Measurements from ENCODE around the gene PIP5K1B.

The PIP5K1B gene

DNA sequence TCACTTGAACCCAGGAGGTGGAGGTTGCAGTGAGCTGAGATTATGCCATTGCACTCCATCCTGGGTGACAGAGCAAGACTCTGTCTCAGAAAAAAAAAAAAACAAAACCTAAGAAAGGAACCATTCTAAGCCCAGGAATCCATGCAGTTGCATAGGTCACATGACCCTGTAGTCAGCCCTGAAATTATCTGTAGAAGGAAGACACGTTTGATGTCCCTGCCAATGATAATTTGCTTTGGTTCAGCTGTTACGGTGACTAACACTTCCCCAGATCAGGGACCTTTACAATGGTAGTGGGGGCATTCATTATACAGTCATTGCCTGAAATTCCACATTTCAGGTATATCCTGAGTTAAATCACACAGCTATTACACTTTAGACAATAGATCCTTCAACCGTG lies 258.4 kb downstream of the PIP5K1B start:
- no peak overlapping the region for H3K9ac ChIP-seq (ENCODE audit: low read length)
- H3F3A ChIP-seq (ENCODE audit: insufficient read depth, low read length): no peaks in the 10 kb centered on the region
- H3K36me3 ChIP-seq (replicated peaks; ENCODE audit: insufficient read depth, low read length): no peaks in the 10 kb centered on the region
- no peak overlapping the region for H3K4me3 ChIP-seq (ENCODE audit: low read length)
- no peak overlapping the region for H2AFZ ChIP-seq (ENCODE audit: low read length)
- TF ChIP-seq, protein P1, sequence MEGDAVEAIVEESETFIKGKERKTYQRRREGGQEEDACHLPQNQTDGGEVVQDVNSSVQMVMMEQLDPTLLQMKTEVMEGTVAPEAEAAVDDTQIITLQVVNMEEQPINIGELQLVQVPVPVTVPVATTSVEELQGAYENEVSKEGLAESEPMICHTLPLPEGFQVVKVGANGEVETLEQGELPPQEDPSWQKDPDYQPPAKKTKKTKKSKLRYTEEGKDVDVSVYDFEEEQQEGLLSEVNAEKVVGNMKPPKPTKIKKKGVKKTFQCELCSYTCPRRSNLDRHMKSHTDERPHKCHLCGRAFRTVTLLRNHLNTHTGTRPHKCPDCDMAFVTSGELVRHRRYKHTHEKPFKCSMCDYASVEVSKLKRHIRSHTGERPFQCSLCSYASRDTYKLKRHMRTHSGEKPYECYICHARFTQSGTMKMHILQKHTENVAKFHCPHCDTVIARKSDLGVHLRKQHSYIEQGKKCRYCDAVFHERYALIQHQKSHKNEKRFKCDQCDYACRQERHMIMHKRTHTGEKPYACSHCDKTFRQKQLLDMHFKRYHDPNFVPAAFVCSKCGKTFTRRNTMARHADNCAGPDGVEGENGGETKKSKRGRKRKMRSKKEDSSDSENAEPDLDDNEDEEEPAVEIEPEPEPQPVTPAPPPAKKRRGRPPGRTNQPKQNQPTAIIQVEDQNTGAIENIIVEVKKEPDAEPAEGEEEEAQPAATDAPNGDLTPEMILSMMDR (IDR thresholded peaks at IDR 0.05; ENCODE audit: low read length): no peak
- TF ChIP-seq EZH2 (optimal IDR thresholded peaks at IDR 0.05; ENCODE audit: low read depth, low read length) (no peak), EZH2phosphoT487 (IDR thresholded peaks at IDR 0.05; ENCODE audit: low read length) (no peak)
- no peaks in the 10 kb centered on the region for H3K27me3 ChIP-seq (replicated peaks; ENCODE audit: insufficient read depth, low read length)
- H3K4me1 ChIP-seq (ENCODE audit: low read length): no peaks in the 10 kb centered on the region
- no peaks in the 10 kb centered on the region for H3K79me2 ChIP-seq (ENCODE audit: low read length)
- DNase-seq: no peak
- H3K4me2 ChIP-seq (ENCODE audit: low read depth, low read length): no peak overlapping the region
- no peaks in the 10 kb centered on the region for H3K9me2 ChIP-seq (replicated peaks; ENCODE audit: insufficient read depth, low read length)
- H4K20me1 ChIP-seq (ENCODE audit: insufficient read depth, low read length): no peaks in the 10 kb centered on the region
- no peaks in the 10 kb centered on the region for H3K9me3 ChIP-seq (replicated peaks; ENCODE audit: insufficient read depth, low read length)
- no peak overlapping the region for H3K27ac ChIP-seq (ENCODE audit: low read length)

GRCh38 chr9:68964102-68964541 lies 259.1 kb downstream of the PIP5K1B start:
- DNase-seq: no peak
- H3K9ac ChIP-seq (ENCODE audit: low read length): no peak overlapping the region
- H3K27me3 ChIP-seq (replicated peaks; ENCODE audit: insufficient read depth, low read length): no peaks in the 10 kb centered on the region
- H3K9me2 ChIP-seq (replicated peaks; ENCODE audit: insufficient read depth, low read length): no peaks in the 10 kb centered on the region
- H2AFZ ChIP-seq (ENCODE audit: low read length): no peak overlapping the region
- no peaks in the 10 kb centered on the region for H3K79me2 ChIP-seq (ENCODE audit: low read length)
- no peaks in the 10 kb centered on the region for H3K4me1 ChIP-seq (ENCODE audit: low read length)
- H3K9me3 ChIP-seq (replicated peaks; ENCODE audit: insufficient read depth, low read length): no peaks in the 10 kb centered on the region
- H4K20me1 ChIP-seq (ENCODE audit: insufficient read depth, low read length): no peaks in the 10 kb centered on the region
- H3K36me3 ChIP-seq (replicated peaks; ENCODE audit: insufficient read depth, low read length): no peaks in the 10 kb centered on the region
- no peak for TF ChIP-seq EZH2phosphoT487 (IDR thresholded peaks at IDR 0.05; ENCODE audit: low read length)
- H3K4me2 ChIP-seq (ENCODE audit: low read depth, low read length): no peak overlapping the region
- H3K27ac ChIP-seq (ENCODE audit: low read length): no peak overlapping the region
- no peaks in the 10 kb centered on the region for H3F3A ChIP-seq (ENCODE audit: insufficient read depth, low read length)
- H3K4me3 ChIP-seq (ENCODE audit: low read length): no peak overlapping the region

- Histone ChIP-seq H3K9me3 (replicated peaks; ENCODE audit: insufficient read depth, low read length) (no peaks in the 10 kb centered on the region), H3K27ac (ENCODE audit: low read length) (no peak overlapping the region), H2AFZ (ENCODE audit: low read length) (no peak overlapping the region), H3K36me3 (replicated peaks; ENCODE audit: insufficient read depth, low read length) (no peaks in the 10 kb centered on the region), H3K4me1 (ENCODE audit: low read length) (no peaks in the 10 kb centered on the region), H3K9me2 (replicated peaks; ENCODE audit: insufficient read depth, low read length) (no peaks in the 10 kb centered on the region), H4K20me1 (ENCODE audit: insufficient read depth, low read length) (no peaks in the 10 kb centered on the region), H3K79me2 (ENCODE audit: low read length) (no peaks in the 10 kb centered on the region), H3K9ac (ENCODE audit: low read length) (no peak overlapping the region), H3K4me2 (ENCODE audit: low read depth, low read length) (no peak overlapping the region), H3F3A (ENCODE audit: insufficient read depth, low read length) (no peaks in the 10 kb centered on the region), H3K4me3 (ENCODE audit: low read length) (no peak overlapping the region), H3K27me3 (replicated peaks; ENCODE audit: insufficient read depth, low read length) (no peaks in the 10 kb centered on the region)
- no peak for DNase-seq
- TF ChIP-seq EZH2 (optimal IDR thresholded peaks at IDR 0.05; ENCODE audit: low read depth, low read length) (no peak), EZH2phosphoT487 (IDR thresholded peaks at IDR 0.05; ENCODE audit: low read length) (no peak)
- TF ChIP-seq, protein P1 (IDR thresholded peaks at IDR 0.05; ENCODE audit: low read length): no peak
Measured at GRCh38 chr9:68964765-68965164, 259.7 kb downstream of the PIP5K1B start.

DNA sequence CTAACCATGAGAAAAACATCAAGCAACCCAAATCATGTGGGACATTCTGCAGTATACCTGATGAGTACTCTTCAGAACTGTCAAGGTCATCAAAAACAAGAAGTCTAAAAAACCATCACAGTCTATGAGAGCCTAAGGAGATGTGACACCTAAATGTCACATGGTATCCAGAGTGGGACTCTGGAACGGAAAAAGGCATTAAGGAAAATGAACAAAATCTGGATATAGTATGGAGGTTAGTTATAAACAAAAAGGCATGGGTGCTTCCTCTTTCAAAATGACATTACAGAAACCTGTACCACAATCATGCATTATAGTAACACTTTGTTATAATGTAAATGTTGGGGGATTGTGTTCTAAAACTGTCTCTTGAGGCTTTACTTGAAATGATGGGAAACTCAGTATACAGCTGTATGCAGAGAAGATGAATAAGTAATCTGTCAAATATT lies 261.5 kb downstream of the PIP5K1B start:
- Histone ChIP-seq H3K4me3 (ENCODE audit: low read length) (no peak overlapping the region), H3K9ac (ENCODE audit: low read length) (no peak overlapping the region), H4K20me1 (ENCODE audit: insufficient read depth, low read length) (no peaks in the 10 kb centered on the region), H3K79me2 (ENCODE audit: low read length) (no peaks in the 10 kb centered on the region), H2AFZ (ENCODE audit: low read length) (no peak overlapping the region), H3K4me2 (ENCODE audit: low read depth, low read length) (no peak overlapping the region), H3K9me2 (replicated peaks; ENCODE audit: insufficient read depth, low read length) (no peaks in the 10 kb centered on the region), H3K36me3 (replicated peaks; ENCODE audit: insufficient read depth, low read length) (no peaks in the 10 kb centered on the region), H3K27ac (ENCODE audit: low read length) (no peak overlapping the region), H3K27me3 (replicated peaks; ENCODE audit: insufficient read depth, low read length) (no peaks in the 10 kb centered on the region), H3F3A (ENCODE audit: insufficient read depth, low read length) (no peaks in the 10 kb centered on the region), H3K4me1 (ENCODE audit: low read length) (no peaks in the 10 kb centered on the region), H3K9me3 (replicated peaks; ENCODE audit: insufficient read depth, low read length) (no peaks in the 10 kb centered on the region)
- DNase-seq: no peak
- TF ChIP-seq, protein P1 (IDR thresholded peaks at IDR 0.05; ENCODE audit: low read length): no peak
- TF ChIP-seq EZH2phosphoT487 (IDR thresholded peaks at IDR 0.05; ENCODE audit: low read length) (no peak), EZH2 (optimal IDR thresholded peaks at IDR 0.05; ENCODE audit: low read depth, low read length) (no peak)

Measured in MM.1S (cell line).